HG03175 (cell line): ENCODE results near the gene SYCP2L.
"Not testable (repeated sequence)": the region's sequence is repeated elsewhere in the genome, so short reads cannot be mapped to it uniquely, and the experiment has no call there.

Experiments used
- ATAC-seq: cut with Tn5 transposase; IDR thresholded peaks from one replicate; pipeline ENCODE4 v1.9.1; 2021; ENCODE audit warnings: mild to moderate bottlenecking, moderate library complexity; ENCODE audit not compliant: unreplicated experiment

Gene SYCP2L

DNA sequence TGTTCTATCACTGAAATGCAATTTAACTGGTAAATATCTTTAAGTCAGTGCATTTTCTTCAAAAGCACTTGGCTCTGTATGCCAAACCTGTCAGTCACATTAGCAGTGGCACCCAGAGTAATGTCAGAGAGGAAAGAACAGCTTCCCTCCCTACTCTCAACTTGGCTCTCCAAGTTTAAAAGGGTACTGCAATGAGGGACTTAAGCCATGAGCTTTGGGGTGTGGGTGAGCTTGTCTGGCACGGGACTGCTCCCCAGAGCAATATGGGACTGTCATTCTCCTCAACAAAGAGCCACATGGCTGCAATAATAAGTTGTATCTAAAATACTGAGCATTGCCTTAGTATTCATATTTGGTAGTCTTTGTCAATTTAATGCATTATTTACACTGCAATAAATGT, 9.0 kb upstream of the SYCP2L start:
- no peak for ATAC-seq

GRCh38 chr6:10880366-10880765, 6.5 kb upstream of the SYCP2L start:
- no peak for ATAC-seq

- ATAC-seq: not testable (repeated sequence)
These were observed 4.6 kb upstream of the SYCP2L start for GRCh38 chr6:10882253-10882630.

DNA sequence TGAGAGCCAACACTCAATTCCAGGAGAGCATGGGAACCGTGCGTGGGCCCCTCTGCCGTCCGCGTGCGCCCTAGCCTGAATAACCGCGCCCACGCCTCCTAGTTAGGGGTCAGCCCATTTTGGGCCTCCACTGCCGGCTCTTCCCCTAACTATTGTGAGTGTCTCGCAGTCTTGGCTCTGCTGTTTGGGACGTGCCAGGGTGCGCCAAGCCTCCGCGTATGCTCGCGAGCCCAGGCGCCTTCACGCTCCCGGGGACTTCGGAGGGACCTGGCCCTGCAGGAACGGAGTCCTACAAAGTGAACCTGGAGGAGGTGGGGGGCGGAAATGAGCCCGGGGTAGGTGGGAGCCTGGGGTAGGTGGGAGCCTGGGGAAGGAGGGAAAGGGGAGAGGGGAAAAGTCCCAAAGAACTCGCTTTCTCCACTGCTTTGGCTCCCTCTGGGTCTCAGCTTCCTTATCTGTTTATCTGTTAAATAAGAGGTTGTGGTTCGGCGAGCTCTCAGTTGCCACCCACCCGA, 4.1 kb upstream of the SYCP2L start:
- no peak for ATAC-seq

GRCh38 chr6:10883312-10884244, 3.3 kb upstream of the SYCP2L start:
- ATAC-seq: no peak

DNA sequence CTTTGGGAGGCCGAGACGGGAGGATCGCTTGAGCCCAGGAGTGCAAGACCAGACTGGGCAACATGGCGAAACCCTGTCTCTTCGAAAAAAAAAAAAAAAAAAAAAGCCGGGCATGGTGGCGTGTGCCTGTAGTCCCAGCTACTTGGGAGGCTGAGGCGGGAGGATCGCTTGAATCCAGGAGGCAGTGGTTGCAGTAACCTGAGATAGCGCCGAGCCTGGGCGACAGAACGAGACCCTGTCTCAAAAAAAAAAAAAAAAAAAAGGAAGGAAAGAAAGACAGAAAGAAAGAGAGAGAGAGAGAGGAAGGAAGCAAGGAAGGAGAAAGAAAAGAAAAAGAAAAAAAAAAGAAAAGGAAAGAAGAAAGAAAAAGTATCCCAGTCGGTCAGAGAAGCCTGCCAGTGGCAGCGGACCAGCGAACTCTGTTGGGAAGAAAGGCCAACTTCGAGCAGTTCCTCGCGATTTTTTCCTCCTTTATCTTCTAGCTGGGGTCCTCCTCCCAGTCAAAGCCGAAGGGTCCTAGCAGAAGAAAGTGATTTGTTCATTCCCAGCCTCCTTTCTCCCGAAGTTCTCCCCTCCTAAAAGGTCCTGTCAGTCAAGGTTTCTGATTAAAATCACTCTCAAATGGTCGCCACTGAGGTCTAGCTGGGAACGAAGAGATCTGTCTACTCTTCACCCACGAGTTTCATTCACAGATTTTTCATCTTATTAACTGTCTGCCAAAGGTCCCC, 2.4 kb upstream of the SYCP2L start:
- no peak for ATAC-seq

DNA sequence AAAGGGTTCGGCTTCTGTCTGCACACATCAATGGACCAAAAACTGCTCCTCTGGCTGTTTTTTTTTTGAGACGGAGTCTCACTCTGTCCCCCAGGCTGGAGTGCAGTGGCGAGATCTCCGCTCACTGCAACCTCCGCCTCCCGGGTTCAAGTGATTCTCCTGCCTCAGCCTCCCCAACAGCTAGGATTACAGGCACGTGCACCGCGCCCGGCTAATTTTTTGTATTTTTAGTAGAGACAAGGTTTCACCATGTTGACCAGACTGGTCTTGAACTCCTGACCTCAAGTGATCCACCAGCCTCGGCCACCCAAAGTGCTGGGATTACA, 524 bp upstream of the SYCP2L start:
- not testable (repeated sequence) for ATAC-seq

DNA sequence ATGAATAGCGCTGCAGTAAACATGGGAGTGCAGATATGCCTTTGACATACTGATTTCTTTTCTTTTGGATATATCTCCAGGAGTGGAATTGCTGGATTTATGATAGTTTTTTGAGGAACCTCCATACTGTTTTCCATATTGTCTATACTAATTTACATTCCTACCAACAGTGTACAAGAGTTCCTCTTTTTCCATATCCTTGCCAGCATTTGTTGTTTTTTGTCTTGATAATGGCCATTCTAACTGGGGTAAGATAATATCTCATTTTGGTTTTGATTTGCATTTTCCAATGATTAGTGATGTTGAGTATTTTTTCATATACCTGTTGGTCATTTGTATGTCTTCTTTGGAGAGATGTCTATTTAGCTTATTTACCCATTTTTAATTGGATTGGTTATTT, 3.3 kb downstream of the SYCP2L start:
- ATAC-seq: no peak

GRCh38 chr6:10891960-10892359, 5.1 kb downstream of the SYCP2L start:
- no peak for ATAC-seq

GRCh38 chr6:10894958-10895357, 8.1 kb downstream of the SYCP2L start:
- ATAC-seq: no peak

DNA sequence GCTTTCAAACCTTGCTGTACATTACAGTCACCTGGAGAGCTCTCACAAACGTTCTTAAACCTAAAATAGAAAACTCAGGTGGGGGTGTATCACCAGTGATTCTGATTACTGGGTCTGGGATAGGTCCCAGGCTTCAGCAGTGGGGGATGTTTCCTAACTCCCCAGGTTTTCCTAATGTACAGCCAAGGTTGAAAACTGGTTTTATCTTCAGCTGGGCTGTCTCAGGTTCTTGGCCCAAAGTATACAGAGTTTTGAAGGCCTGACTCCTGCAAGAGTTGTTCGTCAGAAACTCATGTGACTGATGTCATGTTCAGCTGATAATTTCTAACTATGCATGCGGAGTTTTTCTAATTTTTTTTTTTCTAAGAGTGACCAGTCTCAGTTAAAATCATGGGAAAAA, 9.8 kb downstream of the SYCP2L start:
- ATAC-seq: no peak

DNA sequence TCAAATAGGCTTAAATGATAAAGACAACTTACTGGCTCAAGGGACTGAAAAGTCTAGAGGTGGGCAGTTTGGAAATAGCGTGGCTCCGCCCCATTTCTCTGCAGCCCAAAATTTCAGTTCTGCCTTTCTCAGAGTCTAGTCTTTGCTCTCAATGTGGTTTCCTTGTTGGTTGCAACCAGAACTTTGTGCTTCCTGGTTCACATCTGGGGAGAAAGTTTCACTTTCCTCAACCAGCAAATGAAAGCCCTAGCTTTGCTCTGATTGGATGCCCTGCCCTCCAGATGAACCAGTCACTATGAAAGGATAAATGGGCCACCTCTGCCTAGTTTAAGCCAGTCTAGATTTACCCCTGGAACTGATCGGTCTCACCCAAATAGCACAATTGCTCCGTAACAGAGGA, 14.9 kb downstream of the SYCP2L start:
- ATAC-seq: peak; percentile 97

GRCh38 chr6:10904015-10904414, 17.2 kb downstream of the SYCP2L start:
- ATAC-seq: no peak

DNA sequence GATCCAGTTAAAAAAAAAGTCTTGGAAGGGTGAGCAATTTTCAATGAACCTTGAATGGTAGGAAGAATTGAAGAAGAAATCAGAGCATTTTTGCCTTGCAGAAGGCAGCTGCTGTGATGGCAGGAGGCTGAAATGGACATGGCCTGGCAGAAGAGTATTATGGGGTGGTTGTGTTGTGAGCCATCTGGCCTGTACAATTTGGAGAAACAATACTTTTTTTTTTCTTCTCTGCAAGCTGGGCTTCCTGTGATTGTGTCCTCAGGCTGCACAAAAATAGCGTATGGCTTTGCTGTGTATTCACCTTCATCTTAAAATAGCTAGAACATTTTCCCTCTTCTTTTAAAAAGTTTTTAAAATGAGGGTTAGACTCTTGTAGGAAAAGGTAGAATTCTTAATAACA, 21.4 kb downstream of the SYCP2L start:
- ATAC-seq: no peak

GRCh38 chr6:10919520-10919919, 32.7 kb downstream of the SYCP2L start:
- not testable (repeated sequence) for ATAC-seq

GRCh38 chr6:10933126-10933525, 46.3 kb downstream of the SYCP2L start:
- no peak for ATAC-seq

DNA sequence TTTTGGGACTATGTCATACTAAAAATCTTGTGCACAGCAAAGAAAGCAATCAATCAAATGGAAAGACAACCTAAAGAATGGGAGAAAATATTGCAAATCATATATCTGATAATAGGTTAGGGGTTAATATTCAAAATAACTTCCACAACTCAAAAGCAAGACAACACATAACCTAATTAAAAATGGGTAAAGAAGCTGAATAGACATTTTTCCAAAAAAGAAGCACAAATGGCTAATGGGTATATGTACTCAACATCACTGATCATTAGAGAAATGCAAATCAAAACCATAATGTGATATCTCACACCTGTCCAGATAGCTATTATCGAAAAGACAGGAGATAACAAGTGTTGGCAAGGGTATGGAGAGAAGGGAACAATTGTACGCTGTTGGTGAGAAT, 53.0 kb downstream of the SYCP2L start:
- ATAC-seq: no peak

DNA sequence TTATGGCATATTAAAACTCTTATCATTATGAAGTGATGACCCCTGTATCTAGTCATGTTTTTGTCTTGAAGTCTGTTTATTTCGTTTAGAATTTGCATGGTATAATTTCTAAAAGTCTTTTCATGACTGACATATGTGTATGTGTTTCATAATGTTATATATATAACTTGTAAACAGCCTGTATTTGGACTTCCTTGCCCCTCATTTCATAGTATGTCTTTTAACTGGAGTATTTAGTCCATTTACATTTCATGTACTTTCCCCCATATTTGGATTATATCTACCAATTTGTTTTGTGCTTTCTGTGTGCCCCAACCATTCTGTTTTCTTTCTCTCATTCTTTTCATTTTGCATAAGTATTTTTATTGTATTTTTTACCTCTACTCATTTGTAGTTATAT, 59.0 kb downstream of the SYCP2L start:
- ATAC-seq: no peak

- ATAC-seq: no peak
These were observed 61.1 kb downstream of the SYCP2L start for GRCh38 chr6:10947966-10948365.

GRCh38 chr6:10949579-10950490, 63.0 kb downstream of the SYCP2L start:
- no peak for ATAC-seq

GRCh38 chr6:10951675-10952282, 64.9 kb downstream of the SYCP2L start:
- no peak for ATAC-seq
